Stimulated activated naive CD4-positive, alpha-beta T cell treated with Interleukin-2 at 50 U/mL for 16 hours (primary cell): ENCODE results near the gene CD300C.
"Not testable (repeated sequence)": the region's sequence is repeated elsewhere in the genome, so short reads cannot be mapped to it uniquely, and the experiment has no call there.

Experiments used
- DNase-seq: peaks from one replicate; lab custom pipeline; 2025; lab: John Stamatoyannopoulos, UW

CD300C gene

GRCh38 chr17:74545843-74546230 lies at the start of gene CD300C:
Gene CD300C, minus strand, starts transcription at chr17:74546115. Its CDS starts 333 bp downstream, at chr17:74545782.
- no peak for DNase-seq

GRCh38 chr17:74595037-74595750 lies 49.3 kb upstream of the CD300C start:
- DNase-seq, result no peak

- no peak for DNase-seq
These were observed 46.4 kb upstream of the CD300C start, which contains the start of gene CD300LD for GRCh38 chr17:74592087-74592990. Gene CD300LD, minus strand, starts transcription at chr17:74592283. Its CDS starts 81 bp downstream, at chr17:74592202.

- no peak for DNase-seq
These were observed 45.6 kb upstream of the CD300C start for GRCh38 chr17:74591503-74591902.

- no peak for DNase-seq
These were observed 39.8 kb upstream of the CD300C start for GRCh38 chr17:74585711-74586110.

- no peak for DNase-seq
These were observed 38.6 kb upstream of the CD300C start for GRCh38 chr17:74584292-74585060.

GRCh38 chr17:74582633-74583032 lies 36.7 kb upstream of the CD300C start:
- DNase-seq, result no peak

GRCh38 chr17:74579900-74580299 lies 34.0 kb upstream of the CD300C start:
- no peak for DNase-seq

GRCh38 chr17:74578979-74579378 lies 33.1 kb upstream of the CD300C start:
- no peak for DNase-seq

GRCh38 chr17:74574489-74575142 lies 28.7 kb upstream of the CD300C start:
- no peak for DNase-seq

GRCh38 chr17:74573635-74574034 lies 27.7 kb upstream of the CD300C start:
- DNase-seq, result not testable (repeated sequence)

- DNase-seq, result no peak
These were observed 27.3 kb upstream of the CD300C start for GRCh38 chr17:74573169-74573568.

- DNase-seq, result no peak
These were observed 25.8 kb upstream of the CD300C start for GRCh38 chr17:74571621-74572270.

GRCh38 chr17:74569020-74570003 lies 23.4 kb upstream of the CD300C start:
- DNase-seq, result no peak

GRCh38 chr17:74568106-74568873 lies 22.4 kb upstream of the CD300C start:
- no peak for DNase-seq

- DNase-seq, result no peak
These were observed 21.5 kb upstream of the CD300C start, which contains the start of gene CD300H for GRCh38 chr17:74567397-74567796. Gene CD300H, minus strand, starts transcription at chr17:74567509.

GRCh38 chr17:74566132-74566753 lies 20.3 kb upstream of the CD300C start:
- no peak for DNase-seq

- DNase-seq, result no peak
These were observed 19.2 kb upstream of the CD300C start for GRCh38 chr17:74565126-74565525.

- no peak for DNase-seq
These were observed 17.4 kb upstream of the CD300C start for GRCh38 chr17:74563358-74563757.
